Activated T-cell treated with anti-CD3 and anti-CD28 coated beads, Interleukin-2, amount 50 U/mL, for 48 hours (primary cell): ENCODE measurements around the gene NRXN2.
"Not testable (repeated sequence)": the region's sequence is repeated elsewhere in the genome, so short reads cannot be mapped to it uniquely, and the experiment has no call there.

Experiments used
- DNase-seq, 2 experiments: peaks; one replicate each; pipeline ENCODE4 v3.0.0-alpha.2; 2020

Gene NRXN2

DNA sequence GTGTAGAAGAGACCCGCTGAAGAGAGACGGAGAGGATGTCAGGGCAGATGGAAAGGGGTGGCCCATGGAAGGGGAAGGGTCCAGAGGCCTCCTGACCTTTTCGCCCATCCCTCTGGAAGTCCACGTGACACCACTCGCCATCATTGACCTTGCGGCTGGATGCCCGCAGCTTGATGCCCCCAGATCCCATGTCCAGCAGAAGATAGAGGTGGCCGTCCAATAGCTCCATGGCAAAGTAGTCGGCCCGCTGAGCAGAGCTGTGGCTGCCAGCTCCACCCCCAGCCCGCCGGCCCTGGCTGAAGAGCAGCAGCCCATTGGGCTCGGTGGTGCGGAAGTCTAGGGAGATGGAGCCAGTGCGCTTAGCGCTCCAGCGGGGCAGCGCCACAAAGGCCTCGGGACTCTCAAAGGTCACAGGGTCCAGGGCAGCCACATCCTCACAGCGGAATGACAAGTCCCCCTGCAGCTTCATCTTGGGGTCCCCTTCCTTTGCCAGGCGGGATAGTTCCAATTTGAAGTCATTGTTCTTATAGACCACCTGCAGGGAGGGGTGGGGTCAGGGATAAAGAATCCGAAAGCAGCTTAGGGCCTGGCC, 55.7 kb downstream of the NRXN2 start:
- no peak for DNase-seq

DNA sequence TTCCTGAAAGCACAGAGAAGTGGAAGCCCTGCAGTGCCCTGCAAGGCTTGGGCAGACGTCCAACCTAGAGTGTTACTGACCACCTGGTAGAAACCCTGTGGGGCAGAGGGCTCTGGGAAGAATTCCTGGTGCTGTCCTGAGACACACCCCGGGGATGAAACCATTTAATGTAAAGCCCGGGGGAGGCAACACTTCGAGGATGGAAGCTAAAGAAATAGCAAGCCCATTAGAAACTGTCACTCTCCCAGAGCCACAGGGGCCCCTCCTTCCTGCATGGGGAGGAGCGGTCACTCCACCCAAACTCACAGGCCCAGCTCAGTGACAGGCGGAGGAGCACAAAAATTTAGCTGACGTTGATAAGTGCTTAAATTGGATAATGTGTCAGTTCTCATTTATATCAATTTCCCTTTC, 57.6 kb downstream of the NRXN2 start:
- no peak for DNase-seq

DNA sequence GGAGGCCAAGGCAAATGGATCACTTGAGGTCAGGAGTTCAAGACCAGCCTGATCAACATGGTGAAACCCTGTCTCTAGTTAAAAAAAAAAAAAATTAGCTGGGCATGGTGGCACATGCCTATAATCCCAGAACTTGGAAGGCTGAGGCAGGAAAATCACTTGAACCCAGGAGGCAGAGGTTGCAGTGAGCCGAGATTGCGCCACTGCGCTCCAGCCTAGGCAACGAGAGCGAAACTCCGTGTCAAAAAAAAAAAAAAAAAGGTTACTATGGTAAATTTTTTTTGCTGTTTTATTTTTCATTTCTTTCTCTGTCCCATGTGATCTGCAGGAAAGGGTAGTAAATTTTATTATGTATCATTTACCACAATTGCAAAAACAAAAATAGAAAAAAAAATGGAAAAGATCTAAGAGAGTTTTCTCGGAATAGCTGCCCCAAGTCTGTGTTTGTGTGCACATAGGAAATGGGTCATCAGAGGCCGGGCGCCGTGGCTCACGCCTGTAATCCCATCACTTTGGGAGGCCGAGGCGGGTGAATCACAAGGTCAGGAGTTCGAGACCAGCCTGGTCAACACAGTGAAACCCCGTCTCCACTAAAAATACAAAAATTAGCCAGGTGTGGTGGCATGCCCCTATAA, 58.6 kb downstream of the NRXN2 start:
- not testable (repeated sequence) for DNase-seq

DNA sequence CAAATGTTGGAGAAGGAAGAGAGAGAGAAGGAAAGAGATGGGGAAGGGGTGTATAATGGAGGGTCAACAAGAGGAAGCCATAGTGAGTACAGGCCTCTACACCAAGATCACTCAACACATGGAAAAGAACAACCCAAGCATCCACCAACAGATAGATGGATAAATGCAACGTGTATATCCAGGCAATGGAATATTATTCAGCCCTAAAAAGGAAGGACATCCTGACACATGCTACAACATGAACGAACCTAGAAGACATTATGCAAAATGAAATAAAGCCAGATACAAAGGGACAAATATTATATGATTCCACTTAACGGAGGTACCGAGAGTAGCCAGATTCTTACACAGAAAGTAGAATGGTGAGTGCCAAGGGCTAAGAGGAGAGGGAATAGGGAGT, 59.3 kb downstream of the NRXN2 start:
- DNase-seq: no peak

DNA sequence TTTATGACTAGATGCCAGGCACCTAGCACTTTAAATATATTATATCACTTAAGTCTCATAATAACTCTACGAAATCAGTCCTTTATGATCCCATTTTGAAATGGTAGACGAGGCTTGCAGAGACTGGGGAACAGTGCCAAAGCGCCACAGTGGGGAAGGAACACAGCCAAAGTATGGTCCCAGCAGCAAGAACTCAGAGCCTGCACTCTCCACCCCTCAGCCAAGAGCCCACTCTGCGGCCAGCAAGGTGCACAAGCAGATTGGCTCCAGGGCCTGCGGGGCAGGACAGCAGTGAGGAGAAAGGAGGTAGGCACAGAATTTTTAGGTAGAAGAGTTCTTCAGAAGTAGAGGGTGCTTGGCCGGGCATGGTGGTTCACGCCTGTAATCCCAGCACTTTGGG, 61.4 kb downstream of the NRXN2 start:
- DNase-seq: no peak

DNA sequence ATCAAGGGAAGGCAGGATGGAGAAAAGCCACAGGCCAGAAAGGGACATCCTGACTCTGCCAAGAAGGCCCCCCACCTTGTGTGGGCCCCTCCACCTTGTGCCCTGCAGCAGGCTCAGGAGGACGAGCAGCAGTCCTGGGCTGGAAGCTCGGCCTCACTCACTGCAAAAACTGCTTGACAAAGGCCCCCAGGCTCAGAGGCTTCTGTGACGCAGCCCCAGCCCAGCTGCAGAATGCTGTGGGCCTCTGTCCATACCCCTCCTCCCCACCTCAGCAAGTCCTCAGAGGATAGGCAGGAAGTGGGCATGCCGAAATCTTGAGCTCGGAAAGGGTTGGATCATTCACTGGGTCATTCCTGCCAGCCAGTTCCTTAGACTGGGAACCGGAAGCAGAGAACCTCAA, 61.9 kb downstream of the NRXN2 start:
- no peak for DNase-seq

DNA sequence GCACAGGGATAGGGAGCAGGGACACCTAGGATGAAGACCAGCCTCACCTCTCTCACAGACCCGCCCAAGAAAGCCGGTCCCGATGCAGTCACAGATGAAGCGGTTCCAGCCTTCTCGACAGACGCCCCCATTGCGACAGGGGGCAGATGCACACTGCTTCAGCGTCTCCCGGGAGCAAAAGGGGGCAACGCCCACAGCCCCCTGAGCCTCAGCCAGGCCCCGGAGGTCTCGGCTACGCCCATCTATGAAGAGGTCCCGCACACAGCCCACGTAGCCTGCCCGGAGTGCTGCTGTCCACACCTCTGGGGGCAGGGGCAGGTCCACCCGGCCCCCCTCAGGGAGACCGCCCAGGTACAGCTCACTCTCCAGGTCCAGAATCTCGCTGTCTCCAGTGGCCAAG, 62.3 kb downstream of the NRXN2 start:
- DNase-seq: no peak

DNA sequence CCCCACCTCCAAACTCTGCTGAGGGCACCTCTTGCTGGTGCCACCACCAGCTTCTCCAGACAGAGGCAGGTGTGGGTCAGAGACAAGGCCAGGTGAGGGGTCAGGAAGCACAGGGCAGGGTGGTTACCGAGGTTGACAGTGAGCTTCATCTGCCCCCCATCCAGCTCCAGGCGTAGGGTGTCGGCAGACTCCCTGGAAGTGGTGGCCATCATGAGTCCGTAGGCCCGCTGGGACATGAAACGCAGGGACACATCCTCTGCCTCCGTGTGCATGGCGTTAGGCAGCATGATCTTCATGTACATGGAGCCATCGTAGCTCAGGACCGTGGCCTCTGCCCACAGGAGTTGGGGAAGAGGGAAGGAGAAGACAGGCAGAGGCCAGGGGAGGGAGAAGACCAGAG, 62.8 kb downstream of the NRXN2 start:
- DNase-seq: no peak

DNA sequence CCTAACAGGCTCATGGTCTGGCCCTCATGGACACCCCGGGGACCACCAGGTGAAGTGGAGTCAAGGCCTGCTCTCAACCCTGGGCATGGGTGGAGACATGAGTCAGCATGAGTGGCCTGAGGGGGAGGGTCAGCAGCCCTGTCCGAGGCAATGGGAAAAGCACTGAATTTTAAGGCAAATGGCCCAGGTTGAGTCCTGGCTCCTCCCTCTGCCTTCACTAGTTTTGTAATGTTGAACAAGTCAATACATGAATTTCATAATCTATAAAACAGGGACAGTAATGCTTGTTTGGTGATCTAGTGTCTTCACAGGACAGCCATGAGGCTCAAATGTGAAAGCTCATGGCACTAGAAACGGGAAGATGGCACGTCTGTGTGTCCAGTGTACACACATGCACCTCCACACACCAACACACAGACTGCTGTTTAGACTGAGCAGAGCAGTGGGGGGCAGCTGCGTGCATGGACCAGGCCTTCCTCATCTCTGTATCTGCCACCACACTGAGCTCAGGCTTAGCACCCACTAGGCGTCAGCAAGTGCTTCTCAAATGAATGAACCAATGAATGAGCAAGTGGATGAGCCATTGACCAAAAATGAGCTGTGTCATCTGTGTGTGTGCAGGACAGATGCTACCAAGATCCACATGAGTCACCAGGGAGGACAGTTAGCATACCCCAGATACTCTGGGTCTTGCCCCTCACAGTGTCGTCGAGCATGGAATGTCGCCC, 63.4 kb downstream of the NRXN2 start:
- no peak for DNase-seq

DNA sequence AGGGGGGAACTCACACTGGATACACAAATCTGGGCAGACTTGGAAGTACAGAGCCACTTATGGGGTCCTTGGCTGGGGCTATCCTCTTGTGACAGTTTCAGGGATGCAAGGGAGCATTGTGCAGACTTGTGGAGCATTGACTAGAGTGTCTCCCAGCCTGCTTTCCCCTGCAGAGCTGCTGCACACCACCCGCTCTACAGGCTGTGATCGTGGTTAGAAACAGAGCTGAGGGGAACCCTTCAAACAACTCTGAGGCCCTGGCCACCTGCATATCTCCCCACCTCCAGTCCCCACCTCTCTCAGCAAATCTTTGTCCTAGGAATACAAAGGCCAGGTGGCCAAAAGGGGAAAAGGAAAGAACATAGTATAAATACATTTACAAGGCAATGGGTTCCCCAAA, 64.7 kb downstream of the NRXN2 start:
- DNase-seq: no peak

DNA sequence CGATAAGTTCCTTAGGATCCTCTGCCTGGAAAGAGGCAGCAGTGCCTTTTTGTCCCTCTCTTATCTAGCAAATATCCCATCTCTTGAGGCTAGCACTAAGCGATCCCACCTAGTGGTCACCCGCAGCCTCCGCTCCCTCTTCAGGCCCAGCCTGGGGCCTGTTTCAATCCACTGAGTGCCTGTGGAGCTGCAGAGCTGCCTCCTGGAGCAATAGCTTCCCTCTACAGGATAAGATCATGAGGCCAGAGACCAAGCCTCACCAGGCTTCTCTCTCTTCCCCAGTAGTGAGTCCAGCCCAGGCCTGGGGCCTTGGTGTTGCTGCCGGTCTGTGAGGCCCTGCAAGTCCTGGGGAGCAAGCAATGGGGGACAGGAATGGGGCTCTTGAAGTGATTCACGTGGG, 66.1 kb downstream of the NRXN2 start:
- no peak for DNase-seq

DNA sequence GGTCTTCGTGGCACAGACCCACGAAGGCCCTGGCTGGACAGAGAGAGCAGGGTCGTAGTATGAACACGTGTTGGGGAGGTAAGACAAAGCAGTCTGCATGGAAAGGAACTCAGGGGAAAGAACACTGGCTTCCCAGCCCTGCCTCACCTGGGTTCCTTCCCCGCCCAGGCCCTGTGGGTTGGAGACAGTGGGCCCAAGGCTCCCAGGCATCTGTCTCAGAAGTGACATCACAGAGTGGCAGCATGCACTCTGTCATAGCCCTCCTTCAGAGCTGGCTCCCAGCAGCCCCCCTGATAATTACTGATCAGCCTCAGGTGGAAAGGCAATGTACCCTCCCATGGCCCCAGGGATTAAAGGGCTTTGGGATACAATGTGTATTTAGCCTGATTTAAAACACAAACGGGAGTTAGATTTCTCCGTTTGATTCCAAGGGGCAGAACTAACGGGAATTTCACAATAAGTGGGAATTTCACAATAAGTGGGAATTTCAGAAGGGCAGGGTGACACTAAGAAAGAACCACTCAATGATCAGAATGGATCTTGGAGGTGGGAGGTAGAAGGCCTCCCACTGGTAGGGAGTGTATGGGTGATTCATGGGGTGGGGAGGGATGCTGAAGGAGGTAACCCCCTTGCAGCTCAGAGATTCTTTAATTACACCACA, 66.9 kb downstream of the NRXN2 start:
- no peak for DNase-seq

DNA sequence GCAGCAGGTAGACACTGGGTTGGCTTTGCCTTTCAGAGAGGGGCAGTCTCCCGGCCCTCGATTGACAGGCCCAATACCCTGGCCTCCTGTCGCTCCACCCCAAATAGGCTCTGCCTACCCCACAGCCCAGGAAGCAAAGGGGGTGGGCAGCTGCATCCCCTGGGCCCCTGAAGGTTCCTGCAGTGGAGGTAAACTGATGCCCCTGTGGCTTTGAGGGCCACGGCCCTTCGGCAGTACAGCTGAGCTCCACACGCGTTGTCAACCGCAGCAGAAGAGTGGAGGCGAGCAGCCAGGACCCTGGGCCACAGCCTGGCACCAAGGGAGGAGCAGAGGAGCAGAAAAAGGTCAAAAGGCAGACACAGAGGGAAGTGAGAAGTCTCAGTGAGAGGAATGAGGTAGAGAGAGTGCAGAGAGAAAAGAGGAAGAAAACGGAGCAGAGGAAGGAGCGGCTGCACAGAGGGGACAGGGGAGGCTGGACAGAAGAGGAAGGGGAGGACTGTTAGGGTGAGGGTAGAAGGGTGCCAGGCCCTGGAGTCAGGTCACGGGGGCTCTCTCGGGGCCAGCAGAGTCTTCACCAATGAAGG, 67.9 kb downstream of the NRXN2 start:
- DNase-seq: no peak

DNA sequence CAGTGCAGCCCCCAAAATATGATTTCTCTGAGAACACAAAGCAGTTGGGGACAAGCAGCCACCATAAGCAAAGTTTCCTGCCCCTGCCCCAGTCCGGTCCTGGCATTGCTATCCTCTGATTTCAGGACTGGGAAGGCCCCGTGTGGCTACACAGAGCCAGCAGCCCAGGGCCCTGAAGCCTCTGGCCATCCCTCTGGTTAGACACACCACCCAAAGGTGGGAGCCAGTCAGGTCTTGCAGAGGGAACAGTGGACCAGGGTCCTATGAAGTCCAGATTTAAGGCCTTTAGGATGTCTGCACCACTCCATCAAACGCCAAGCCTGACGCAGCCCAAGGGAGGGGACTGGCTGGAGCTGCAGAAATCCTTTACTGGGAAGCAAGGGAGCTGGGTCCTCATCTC, 68.6 kb downstream of the NRXN2 start:
- DNase-seq: no peak

DNA sequence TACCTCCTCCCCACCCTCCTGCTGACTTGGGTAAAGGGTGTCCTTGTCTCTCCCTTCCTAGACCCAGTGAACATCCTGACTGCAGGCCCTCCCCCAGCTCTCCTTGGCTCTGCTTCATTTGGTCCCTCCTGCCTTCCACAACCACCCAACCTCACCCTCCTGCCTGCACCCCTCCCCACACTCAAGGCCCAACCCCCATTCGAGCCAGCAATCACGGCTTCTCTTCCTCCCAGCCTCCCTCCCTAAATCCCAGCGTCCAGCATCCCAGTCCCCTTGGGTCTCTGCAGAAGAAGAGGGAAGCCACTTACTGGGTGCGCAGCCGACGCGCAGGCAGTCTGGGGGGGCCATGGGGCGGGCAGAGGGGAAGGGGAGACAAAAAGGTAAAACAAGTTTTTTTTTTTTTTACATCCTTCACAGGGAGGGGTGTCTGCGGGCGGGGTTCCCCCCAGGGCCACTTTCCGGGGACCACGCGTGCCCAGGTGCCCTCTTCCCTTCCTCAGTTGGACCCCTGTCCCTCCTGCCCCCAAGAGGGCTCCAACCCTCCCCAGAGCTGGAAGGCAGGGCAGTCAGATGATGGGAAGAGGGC, 69.5 kb downstream of the NRXN2 start:
- DNase-seq: no peak

DNA sequence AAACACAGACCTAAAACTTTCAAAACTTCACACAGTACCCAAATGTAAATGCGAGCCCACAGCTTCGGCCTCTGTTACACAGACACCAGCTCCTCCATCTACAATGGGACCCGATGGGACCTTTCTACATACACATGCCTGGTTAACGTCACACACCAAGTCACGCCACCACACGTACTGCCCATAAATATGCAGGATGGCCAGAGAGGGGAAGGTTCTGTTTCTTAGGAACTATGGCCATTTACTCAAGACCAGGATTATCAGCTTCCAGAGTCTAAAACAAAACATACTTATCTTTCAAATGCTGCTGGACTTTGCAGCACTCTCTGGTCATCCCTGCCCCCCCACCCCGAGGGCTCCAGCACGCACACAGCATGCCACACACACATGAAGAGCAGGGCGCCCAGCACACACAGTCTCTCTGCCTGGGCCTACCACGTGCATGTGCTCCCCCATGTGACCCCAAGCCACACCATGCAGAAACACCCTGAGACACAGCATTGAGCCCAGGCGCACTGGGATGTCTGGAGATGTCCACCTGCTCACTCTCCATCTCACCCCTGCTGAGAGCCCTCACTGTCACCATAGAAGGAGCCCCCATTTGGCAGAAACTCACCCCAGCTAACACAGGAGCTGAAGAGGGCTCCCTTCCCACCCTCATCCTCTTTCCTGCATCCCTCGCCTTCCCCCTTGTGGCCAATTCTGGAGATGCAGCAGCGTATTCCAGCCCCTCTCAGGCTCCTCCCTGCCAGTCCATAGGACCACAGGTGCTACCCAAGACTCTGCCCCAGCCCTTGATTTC, 70.2 kb downstream of the NRXN2 start:
- DNase-seq: peak; percentile 88 to 90

DNA sequence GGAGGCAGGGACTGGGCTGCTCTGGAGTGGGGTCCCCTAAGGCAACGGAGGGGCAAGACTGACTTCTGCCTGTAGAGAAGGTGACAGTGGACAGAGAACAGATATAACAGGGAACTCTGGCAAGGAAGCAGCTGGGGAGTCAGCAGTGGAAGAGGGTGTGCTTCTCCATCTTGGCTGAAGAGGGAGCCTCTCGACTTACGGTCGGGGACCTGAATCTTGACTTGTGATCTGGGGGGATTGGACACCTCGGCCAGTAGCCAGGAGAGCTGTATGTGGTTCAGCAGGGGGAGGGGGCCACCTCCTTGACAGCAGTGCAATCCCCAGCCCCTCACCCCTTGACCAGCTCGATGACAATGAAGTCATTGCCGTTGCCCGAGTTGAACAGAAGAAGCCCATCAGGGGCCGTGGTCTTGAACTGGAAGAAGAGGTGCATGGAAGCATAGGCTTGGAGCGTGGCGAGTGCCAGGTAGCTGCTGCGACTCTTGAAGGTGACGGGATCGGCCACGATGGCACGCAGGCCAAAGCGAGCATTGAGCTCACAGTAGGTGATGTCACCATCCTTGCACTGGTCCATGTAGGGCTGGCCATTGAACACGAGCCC, 72.0 kb downstream of the NRXN2 start:
- no peak for DNase-seq

DNA sequence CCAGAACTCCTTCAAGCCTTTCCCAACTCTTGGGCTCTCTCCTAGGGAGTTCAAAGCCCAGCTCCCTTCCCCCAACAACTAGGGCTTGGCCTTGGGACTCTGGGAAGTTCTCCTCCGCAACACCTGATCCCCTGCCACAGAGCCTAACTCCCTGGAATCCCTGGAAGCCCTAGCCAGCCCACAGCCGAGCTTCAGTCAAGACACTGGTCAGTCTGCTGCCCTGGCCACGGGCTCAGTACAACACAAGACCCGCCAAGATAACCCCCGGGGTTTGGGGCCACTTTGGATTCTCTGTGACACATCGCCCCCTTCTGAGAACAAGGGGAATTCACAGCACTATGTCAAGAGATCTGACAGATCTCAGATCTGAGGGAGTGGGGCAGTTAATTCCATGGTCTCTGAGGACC, 73.7 kb downstream of the NRXN2 start:
- no peak for DNase-seq

DNA sequence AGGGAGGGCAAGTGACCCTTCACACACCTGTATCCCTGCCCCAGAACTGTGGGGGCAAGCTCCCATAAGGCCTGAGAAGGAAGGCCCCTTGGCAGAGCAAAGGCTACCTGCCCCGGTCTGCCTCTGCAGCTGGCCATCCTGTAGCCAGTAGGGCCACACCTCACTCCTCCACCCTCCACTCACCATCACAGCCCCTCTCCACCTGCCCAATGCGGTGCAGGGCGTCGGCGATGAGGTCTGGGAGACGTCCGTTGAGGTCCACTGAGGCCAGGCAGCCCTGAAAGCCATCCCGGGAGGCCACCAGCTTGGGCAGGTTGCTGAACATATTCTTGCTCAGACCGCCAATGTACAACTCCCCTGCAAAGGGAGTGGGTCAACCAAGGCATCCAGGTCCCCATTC, 74.4 kb downstream of the NRXN2 start:
- DNase-seq: no peak

DNA sequence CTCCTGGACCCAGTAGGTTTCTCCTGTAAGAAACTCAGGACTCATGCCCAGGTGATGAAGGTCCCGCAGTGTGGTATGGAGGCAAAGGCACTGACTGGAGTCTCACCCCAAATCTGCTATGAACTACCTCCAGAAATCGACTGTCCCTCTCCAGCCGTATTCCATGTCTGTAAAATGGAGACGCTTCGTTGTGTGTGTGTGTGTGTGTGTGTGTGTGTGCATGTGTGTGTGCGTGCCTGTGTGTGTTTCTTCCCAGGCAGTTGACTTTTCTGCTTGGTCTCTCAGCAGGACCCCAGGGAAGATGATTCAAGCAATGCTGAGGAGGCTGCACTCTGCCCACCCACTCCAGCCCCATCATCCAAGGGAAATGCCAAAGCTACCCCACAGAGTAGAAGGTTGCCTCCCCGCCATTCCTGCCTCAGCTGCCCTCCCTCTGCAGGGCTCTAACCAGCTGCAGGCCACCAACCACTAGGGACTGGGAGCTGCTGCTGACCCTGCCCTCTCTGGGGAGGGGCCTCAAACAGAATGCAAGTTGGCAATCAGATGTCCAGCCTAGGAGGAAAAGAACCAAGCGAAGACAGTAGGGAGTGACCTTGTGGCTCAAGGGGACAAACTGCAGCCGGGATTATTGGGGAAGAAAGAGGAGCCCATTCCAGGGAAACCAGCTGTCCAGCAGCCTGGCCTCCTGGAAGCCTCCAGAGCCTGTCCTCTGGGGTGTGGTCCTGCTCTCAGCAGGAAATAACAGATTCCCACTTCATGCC, 75.8 kb downstream of the NRXN2 start:
- no peak for DNase-seq

DNA sequence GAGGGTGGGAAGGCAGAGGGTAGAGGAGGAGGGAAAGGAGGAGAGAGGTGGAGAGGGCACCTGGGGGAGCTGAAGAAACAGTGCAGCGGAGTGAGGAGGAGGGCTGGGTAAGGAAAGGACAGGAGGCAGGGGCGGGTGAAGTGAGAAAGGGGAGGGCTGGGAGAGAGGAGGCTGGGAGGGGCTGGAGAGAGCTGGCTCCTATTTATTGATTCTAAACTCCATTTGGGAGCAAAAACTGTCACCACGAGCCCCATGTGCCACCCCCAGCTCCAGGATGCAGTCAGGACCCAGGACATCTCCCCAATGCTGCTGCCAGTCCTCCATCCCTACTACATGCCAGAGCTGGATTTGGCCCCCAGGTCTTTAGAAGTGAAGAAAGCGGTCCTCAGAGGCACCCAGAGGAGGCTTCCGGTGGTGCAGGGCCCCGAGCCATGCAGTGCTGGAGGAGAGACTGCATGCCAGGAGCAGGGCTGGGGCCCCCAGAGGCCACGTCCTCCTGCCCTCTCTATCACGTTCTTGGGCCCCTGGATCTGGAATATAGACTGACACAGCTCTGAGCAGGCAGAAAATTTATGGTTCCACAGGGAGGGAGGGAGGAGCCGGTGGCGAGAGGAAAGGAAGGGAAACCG, 78.2 kb downstream of the NRXN2 start:
- DNase-seq: no peak
